Adrenal gland (tissue), 5 donors: ENCODE results near the gene HIPK2.

Experiments
- POLR2A ChIP-seq, 2 donors: fragments of 450-650 bp; IDR thresholded peaks; one replicate each; pipeline ENCODE4 v1.6.1; 2017; ENCODE audit warnings: antibody characterized with exemption in 2 of 2, mild to moderate bottlenecking in 2 of 2, moderate library complexity in 1 of 2
- TF ChIP-seq, protein P1 (sequence below), 6 experiments: fragments of 450-650 bp in 4 of 6; fragments of 200-600 bp in 2 of 6; sonication (generic) in 1 of 6; IDR thresholded peaks; 1 replicate in 5 of 6; 2 replicates in 1 of 6; pipeline versions ENCODE4 v1.5.1 to v1.8.0; 2016 to 2021; ENCODE audit warnings: antibody characterized with exemption in 6 of 6, mild to moderate bottlenecking in 2 of 6, moderate library complexity in 1 of 6
- donor health status: DM: no; HTN: no; CAD: no.

DNA sequence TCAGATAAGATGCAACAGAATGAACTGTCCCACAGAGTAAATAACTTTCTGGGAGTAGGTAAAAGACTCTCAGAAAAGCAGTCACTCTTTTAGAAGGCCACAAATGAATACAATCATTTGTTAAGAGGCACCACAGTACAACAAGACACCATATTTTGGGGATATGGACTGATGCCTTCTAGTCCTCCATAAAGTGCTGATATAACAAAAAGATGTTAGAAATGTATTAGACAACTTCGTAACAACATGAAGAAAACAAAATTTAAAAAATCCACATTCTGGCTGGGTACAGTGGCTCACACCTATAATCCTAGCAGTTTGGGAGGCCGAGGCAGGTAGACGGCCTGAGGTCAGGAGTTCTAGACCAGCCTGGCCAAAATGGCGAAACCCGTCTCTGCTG lies 111.3 kb downstream of the HIPK2 start:
- no peak for TF ChIP-seq POLR2A (IDR thresholded peaks at IDR 0.05)
- TF ChIP-seq, protein P1, sequence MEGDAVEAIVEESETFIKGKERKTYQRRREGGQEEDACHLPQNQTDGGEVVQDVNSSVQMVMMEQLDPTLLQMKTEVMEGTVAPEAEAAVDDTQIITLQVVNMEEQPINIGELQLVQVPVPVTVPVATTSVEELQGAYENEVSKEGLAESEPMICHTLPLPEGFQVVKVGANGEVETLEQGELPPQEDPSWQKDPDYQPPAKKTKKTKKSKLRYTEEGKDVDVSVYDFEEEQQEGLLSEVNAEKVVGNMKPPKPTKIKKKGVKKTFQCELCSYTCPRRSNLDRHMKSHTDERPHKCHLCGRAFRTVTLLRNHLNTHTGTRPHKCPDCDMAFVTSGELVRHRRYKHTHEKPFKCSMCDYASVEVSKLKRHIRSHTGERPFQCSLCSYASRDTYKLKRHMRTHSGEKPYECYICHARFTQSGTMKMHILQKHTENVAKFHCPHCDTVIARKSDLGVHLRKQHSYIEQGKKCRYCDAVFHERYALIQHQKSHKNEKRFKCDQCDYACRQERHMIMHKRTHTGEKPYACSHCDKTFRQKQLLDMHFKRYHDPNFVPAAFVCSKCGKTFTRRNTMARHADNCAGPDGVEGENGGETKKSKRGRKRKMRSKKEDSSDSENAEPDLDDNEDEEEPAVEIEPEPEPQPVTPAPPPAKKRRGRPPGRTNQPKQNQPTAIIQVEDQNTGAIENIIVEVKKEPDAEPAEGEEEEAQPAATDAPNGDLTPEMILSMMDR (IDR thresholded peaks at IDR 0.05), result no peak
